Head of caudate nucleus (tissue), 42 donors: ENCODE results near the gene DDX28.

Experiments
- DNase-seq, 42 donors: peaks; one replicate each; pipeline versions ENCODE4 v3.0.0 to v3.0.0-alpha.2; 2020 to 2021; ENCODE audit warnings: mixed read lengths in 7 of 42
- intact Hi-C: fragments of 100-400 bp; cut with DNase I; formaldehyde crosslinking; loops from one replicate; pipeline ENCODE4 v1.15.0; 2022

Gene DDX28, protein sequence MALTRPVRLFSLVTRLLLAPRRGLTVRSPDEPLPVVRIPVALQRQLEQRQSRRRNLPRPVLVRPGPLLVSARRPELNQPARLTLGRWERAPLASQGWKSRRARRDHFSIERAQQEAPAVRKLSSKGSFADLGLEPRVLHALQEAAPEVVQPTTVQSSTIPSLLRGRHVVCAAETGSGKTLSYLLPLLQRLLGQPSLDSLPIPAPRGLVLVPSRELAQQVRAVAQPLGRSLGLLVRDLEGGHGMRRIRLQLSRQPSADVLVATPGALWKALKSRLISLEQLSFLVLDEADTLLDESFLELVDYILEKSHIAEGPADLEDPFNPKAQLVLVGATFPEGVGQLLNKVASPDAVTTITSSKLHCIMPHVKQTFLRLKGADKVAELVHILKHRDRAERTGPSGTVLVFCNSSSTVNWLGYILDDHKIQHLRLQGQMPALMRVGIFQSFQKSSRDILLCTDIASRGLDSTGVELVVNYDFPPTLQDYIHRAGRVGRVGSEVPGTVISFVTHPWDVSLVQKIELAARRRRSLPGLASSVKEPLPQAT

GRCh38 chr16:68022728-68023537 lies at the start of gene DDX28, which contains the start of gene DUS2:
DDX28 (minus strand) TSS chr16:68023232; CDS start chr16:68023202, 30 bp downstream.
DUS2 (plus strand) TSS chr16:68023284; CDS start chr16:68038024, 14,740 bp downstream.
- intact Hi-C loops, result no loop called here
- DNase-seq, result peak; percentile 74 to 98 (median 94)

DNA sequence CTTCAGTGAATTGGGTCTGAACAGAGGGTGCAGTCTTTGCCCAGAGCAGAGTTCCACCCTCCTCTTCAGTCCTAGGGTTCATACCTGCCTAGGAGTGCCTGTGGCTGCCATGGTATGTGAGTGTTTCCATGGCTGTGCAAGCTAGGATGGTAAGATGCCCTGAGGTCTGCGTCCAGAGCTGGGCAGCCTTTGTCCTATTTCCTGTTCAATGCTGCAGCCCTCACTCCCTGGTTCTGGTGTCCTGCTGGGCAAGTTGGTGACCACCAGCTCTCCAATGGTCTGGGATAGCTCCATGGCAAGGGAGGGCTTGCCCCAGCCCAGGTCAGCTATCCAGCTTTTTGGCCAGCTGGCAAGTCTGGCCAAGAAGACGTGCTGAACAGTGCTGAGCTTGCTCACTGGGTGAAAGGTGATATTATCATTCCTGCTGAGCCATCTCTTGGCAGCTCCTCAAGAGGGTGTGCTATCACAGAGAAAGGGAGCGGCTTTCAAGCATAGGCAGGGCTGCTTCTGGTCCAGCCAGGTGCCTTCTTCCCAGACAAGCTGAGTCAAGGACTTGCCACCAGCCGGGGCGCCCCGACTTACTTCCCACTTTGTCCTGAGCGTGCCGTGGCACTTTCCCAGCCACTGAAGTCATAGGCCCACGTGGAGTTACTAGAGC lies 49.1 kb upstream of the DDX28 start:
- intact Hi-C loops, result no loop called here
- DNase-seq, result peak in 2 of 42 donors; percentile 32 to 43

DNA sequence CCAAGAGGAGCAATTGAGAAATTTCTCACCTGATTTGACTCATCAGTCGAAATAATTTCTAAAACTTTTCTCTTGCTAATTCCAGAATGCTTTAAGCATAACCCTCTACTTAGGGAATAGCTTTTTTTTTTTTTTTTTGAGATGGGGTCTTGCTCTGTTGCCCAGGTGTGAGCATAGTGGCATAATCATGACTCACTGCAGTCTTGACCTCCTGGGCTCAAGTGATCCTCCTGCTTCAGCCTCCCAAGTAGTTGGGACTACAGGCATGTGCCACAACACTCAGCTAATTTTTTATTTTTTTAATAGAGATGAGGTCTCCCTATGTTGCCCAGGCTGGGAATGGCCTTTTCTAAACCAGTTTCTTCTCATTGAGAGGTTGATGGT lies 48.5 kb upstream of the DDX28 start:
- DNase-seq, result no peak
- intact Hi-C loops, result no loop called here

GRCh38 chr16:68070806-68071517 lies 47.9 kb upstream of the DDX28 start:
- peak in 2 of 42 donors; percentile 16 to 33 for DNase-seq
- intact Hi-C loops, result no loop called here

DNA sequence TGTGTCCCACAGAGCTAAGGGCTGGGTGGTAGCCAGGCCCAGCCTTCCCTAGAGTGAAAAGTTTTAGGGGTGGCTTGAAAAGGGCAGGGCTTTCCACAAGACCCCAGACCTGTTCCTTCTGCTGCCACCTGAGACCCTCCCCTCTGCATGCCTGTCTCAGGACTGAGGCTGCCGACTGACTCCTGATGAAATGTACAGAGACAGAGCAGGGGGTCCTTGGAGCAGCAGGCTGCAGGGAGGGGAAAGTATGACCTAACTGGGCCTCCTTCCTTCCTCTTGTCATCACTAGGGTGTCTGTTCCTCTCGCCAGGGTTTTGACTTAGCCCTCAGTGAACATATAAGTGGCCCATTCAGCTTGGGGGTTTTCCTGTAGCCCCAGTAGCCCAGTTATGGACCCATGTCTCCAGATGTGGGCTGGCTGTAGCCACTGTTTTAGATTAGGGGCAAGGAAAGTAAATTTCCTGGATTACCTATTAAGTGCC lies 47.3 kb upstream of the DDX28 start:
- intact Hi-C loops, result no loop called here
- peak in 2 of 42 donors; percentile 4 to 8 for DNase-seq

DNA sequence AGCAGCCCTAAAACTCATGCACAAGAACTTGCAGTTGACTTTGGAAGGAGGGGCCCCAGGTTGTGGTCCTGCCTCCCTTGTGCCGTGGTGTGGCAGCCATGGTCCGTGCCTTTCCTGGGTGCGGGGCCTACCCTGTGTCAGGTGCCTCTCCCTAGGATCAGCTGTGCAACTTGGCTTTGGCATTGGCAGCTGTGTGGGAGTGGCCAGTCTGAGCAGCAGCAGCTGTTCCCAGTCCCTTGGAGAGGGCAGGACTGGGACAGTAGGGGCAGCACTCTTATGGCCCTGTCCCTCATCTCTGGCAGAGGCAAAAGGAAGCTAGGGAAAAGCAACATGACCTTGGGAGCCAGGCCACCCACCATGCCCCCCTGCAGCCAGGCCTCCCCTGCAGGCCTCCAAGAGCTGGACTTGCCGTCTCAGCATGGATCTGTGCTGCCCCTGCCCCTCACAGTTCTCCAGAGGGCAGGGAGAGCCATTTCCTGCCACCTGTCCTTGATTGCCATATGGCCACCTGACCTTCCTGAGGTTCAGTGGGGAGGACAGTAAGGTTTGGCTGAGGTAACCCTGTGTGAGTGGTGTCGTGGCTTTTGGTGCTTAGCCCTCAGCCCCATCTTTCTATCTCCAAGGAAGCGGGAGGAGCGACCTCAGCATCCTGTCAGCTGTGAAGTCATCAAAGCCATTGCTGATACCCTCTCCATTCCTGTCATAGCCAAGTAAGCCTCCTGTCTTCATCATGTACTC lies 46.6 kb upstream of the DDX28 start:
- peak in 1 of 42 donors; percentile 32 for DNase-seq
- intact Hi-C loops, result no loop called here

DNA sequence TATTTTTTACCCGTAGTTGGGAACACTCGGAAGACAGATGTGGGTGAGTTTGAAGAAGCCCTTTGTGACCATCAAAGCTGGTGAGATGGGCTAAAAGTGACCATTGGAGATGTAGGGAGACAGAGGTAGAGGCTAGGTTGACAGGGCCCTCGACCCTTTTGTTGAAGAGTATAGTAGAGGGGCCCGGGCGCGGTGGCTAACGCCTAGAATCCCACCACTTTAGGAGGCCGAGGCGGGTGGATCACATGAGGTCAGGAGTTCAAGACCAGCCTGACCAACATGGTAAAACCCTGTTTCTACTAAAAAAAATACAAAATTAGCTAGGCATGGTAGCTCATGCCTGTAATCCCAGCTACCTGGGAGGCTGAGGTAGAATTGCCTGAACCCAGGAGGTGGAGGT lies 45.9 kb upstream of the DDX28 start:
- intact Hi-C loops, result no loop called here
- DNase-seq, result peak in 1 of 42 donors; percentile 2

- intact Hi-C loops, result no loop called here
- no peak for DNase-seq
Observed at GRCh38 chr16:68066763-68067162, 43.7 kb upstream of the DDX28 start.

DNA sequence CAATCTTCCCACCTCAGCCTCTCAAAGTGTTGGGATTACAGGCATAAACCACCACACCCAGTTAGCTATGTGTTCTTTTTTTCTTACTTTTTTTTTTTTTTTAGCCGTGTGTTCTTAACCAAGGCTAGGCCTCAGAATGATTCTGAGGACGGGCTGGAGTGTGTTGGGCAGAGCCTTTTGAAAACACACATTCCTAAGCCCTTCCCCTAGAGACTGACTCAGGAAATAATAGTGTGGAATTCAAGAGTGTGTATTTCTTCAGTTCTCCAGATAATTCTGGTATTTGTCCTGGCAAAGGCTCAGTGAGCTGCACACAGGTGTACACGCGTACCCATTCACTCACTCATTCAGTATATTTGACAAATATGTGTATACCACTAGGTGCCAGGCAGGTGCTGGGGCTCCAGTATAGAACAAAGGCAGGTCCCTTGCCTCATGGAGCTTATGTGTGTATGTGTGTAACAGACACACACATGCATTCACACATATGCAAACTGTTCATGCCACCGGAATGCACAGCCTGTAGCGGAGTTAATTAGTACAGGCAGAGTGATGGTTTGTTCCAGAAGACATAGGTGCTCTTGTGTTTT lies 42.8 kb upstream of the DDX28 start:
- peak in 1 of 42 donors; percentile 3 for DNase-seq
- intact Hi-C loops, result no loop called here

DNA sequence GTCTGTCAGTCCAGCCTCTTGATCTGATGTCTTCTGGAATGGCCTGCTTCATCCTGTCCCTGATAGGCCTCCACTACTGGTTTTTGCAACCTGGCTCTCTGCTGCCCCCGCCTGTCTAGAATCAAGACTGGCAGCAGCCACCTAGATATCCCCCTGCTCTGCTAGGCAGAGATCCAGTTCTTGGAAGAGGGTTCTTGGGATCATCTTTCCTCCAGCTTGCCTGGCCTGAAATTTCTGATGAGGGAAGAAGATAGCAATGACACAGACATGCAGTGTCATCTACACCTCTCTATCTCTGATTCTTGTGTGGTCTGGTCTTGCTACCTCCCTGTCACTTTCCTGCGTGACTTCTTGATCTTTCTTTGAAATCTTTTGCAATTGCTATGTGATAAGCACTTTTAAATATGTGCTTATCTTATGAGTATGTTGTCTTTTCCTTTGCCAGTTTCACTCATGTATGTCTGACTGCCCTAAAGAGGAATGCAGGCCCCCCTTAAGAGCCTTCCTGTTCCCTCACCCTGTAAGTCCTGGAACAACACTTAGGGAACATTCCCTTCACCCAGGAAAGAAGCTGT lies 41.8 kb upstream of the DDX28 start:
- intact Hi-C loops, result no loop called here
- peak; percentile 25 to 88 (median 72) for DNase-seq

DNA sequence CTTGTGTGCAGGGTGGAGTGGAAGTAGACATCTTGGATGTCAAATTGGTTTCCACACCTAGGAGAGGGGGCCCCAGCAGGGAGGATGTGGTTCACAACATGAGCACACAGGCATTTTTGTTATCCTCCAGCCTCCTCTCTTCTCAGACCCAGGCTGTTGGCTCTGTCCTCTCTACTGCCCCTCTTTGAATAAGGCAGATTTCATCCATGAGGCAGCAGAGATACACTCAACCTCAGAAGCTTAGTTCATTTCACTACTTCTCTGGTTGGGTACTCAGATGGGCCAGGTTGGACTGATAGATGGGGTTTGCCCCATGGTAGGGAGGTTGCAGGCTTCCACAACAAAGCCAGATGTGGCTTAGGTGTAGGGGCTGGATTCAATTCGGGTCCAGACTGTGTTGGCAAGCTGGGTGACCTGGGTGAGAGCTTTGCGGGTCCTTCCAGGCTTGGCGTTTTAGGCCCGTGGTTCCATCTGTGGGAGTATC lies 39.9 kb upstream of the DDX28 start:
- DNase-seq, result no peak
- intact Hi-C loops, result no loop called here

GRCh38 chr16:68061396-68061795 lies 38.4 kb upstream of the DDX28 start:
- no peak for DNase-seq
- intact Hi-C loops, result no loop called here

GRCh38 chr16:68059804-68060203 lies 36.8 kb upstream of the DDX28 start:
- DNase-seq, result no peak
- intact Hi-C loops, result no loop called here

DNA sequence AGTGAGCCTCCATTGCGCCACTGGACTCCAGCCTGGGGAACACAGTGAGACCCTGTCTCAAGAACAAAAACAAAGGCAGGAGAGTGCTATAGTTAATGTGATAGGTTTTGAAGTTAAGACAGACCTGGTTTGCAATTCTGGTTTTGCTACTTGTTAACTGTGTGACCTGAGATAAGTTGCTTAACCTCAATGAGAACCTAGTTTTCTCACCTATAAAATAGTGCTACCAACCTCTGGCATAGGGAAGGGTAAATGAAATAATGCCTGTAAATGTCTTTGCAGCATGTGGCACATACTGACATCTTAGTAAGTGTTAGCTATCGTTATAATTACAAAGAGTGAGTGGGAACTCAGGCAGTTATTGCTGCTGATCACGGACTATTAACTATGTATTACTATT lies 32.4 kb upstream of the DDX28 start:
- intact Hi-C loops, result no loop called here

GRCh38 chr16:68049449-68049848 lies 26.4 kb upstream of the DDX28 start:
- intact Hi-C loops, result no loop called here

More for the DNA sequence above, 32.4 kb upstream of the DDX28 start:
- DNase-seq, result no peak

GRCh38 chr16:68047987-68048386 lies 25.0 kb upstream of the DDX28 start:
- intact Hi-C loops, result no loop called here
- DNase-seq, result no peak

More at GRCh38 chr16:68049449-68049848, 26.4 kb upstream of the DDX28 start:
- DNase-seq, result no peak

GRCh38 chr16:68046106-68046505 lies 23.1 kb upstream of the DDX28 start:
- no peak for DNase-seq
- intact Hi-C loops, result no loop called here
